HG02852 (cell line): Measurements from ENCODE around the gene VPS45.
A peak's percentile ranks its signal among the peaks of the same experiment; 100 is the strongest.

Source experiments
- ATAC-seq: cut with Tn5 transposase; IDR thresholded peaks from one replicate; pipeline ENCODE4 v1.9.1; 2021; ENCODE audit warnings: mild to moderate bottlenecking, moderate library complexity; ENCODE audit not compliant: unreplicated experiment

Gene VPS45

GRCh38 chr1:150155413-150156071 lies 88.0 kb downstream of the VPS45 start:
- no peak for ATAC-seq

- ATAC-seq = no peak
Observed at GRCh38 chr1:150156868-150157603, 89.5 kb downstream of the VPS45 start.

GRCh38 chr1:150159550-150159949 lies 92.0 kb downstream of the VPS45 start:
- ATAC-seq = no peak

GRCh38 chr1:150160964-150161621 lies 93.5 kb downstream of the VPS45 start:
- ATAC-seq = no peak

- no peak for ATAC-seq
Observed at GRCh38 chr1:150161747-150162581, 94.4 kb downstream of the VPS45 start.

- ATAC-seq = no peak
Observed at GRCh38 chr1:150162582-150162861, 94.9 kb downstream of the VPS45 start.

GRCh38 chr1:150162862-150163706 lies 95.5 kb downstream of the VPS45 start:
- ATAC-seq = peak; percentile 49

- ATAC-seq = no peak
Observed at GRCh38 chr1:150164224-150164623, 96.6 kb downstream of the VPS45 start.

- no peak for ATAC-seq
Observed at GRCh38 chr1:150164779-150165178, 97.2 kb downstream of the VPS45 start.

- ATAC-seq = no peak
Observed at GRCh38 chr1:150165622-150166612, 98.3 kb downstream of the VPS45 start.

- no peak for ATAC-seq
Observed at GRCh38 chr1:150168960-150169601, 101.5 kb downstream of the VPS45 start.

GRCh38 chr1:150171801-150172200 lies 104.2 kb downstream of the VPS45 start:
- ATAC-seq = no peak

- no peak for ATAC-seq
Observed at GRCh38 chr1:150173141-150173585, 105.6 kb downstream of the VPS45 start.

- no peak for ATAC-seq
Observed at GRCh38 chr1:150176593-150176992, 109.0 kb downstream of the VPS45 start.

- no peak for ATAC-seq
Observed at GRCh38 chr1:150178548-150178947, 111.0 kb downstream of the VPS45 start.

- no peak for ATAC-seq
Observed at GRCh38 chr1:150179867-150180266, 112.3 kb downstream of the VPS45 start.

- no peak for ATAC-seq
Observed at GRCh38 chr1:150180474-150180873, 112.9 kb downstream of the VPS45 start.

- no peak for ATAC-seq
Observed at GRCh38 chr1:150182247-150182646, 114.7 kb downstream of the VPS45 start.

GRCh38 chr1:150183061-150183460 lies 115.5 kb downstream of the VPS45 start:
- no peak for ATAC-seq
